ENCODE data around the gene CACNA1I.

The CACNA1I gene

DNA sequence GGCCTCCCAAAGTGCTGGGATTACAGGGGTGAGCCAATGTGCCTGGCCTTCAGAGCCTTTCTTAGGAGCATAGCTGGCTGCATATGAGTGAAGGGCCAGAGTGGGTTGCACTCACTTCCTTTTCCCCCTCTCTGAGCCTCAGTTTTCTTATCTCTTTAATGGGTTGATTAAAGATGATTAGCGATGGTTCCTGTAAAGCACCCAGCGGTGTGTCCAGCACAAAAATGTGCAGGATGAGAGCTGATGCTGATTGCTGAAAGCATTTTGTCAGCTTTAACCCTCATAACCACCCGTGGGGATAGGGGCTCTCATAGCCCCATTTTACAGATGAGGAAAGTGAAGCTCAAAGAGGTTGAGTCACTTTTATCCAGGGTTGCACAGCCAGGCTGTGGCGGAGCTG lies 5.5 kb downstream of the CACNA1I start:
- no peak overlapping the region for H3K4me3 ChIP-seq (ENCODE audit: low read depth, low read length)
- TF ChIP-seq, protein P1, sequence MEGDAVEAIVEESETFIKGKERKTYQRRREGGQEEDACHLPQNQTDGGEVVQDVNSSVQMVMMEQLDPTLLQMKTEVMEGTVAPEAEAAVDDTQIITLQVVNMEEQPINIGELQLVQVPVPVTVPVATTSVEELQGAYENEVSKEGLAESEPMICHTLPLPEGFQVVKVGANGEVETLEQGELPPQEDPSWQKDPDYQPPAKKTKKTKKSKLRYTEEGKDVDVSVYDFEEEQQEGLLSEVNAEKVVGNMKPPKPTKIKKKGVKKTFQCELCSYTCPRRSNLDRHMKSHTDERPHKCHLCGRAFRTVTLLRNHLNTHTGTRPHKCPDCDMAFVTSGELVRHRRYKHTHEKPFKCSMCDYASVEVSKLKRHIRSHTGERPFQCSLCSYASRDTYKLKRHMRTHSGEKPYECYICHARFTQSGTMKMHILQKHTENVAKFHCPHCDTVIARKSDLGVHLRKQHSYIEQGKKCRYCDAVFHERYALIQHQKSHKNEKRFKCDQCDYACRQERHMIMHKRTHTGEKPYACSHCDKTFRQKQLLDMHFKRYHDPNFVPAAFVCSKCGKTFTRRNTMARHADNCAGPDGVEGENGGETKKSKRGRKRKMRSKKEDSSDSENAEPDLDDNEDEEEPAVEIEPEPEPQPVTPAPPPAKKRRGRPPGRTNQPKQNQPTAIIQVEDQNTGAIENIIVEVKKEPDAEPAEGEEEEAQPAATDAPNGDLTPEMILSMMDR (IDR thresholded peaks at IDR 0.05; ENCODE audit: low read depth, low read length, missing control alignments): no peak
- DNase-seq (ENCODE audit: low read depth): no peak
- in situ Hi-C loops (cut with HindIII; ENCODE audit: low sequenced_read_pairs): no loop called here

DNA sequence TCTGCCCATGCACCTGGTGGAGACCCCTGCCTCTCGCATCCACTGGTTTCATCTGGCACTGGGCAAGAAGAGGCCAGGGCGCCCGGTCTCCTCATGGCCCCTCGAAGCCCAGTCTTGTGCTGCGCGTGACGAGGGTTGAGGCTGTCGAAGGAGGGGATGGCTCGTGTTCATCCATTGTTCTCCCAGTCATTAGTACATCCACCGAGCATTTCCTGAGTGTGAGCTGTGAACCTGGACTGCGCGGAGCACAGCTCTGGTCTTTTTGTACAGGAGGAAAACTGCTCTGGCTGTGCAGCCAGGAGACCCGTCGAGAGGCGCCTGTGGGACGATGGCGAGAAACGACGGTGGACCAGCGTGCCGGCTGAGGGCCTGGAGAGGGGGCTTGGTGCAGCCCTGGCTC lies 6.8 kb downstream of the CACNA1I start:
- H3K4me3 ChIP-seq (ENCODE audit: low read depth, low read length): no peak overlapping the region
- TF ChIP-seq, protein P1 (IDR thresholded peaks at IDR 0.05; ENCODE audit: low read depth, low read length, missing control alignments): no peak
- in situ Hi-C loops (cut with HindIII; ENCODE audit: low sequenced_read_pairs): no loop called here
- DNase-seq (ENCODE audit: low read depth): no peak

DNA sequence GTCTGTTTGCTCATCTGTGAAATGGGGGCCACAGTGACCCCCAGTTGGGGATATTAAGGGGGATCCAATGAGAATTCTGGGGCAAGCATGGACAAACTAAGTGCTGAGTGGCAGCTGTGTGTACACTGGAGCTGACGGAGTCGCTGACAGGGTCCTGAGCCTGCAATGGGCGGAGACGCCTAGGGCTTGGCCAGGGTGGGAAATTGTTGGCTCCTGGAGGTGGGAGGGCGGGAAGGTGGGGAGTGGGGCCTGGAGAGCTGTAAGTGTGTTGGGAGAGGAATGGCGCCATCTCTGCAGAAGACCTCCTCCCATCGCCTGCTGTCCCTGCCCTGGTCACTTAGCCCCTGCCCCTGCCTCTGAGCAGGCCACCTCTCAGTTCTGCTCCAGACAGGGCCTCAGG lies 7.3 kb downstream of the CACNA1I start:
- TF ChIP-seq, protein P1 (IDR thresholded peaks at IDR 0.05; ENCODE audit: low read depth, low read length, missing control alignments): no peak
- no peak overlapping the region for H3K4me3 ChIP-seq (ENCODE audit: low read depth, low read length)
- no peak for DNase-seq (ENCODE audit: low read depth)

DNA sequence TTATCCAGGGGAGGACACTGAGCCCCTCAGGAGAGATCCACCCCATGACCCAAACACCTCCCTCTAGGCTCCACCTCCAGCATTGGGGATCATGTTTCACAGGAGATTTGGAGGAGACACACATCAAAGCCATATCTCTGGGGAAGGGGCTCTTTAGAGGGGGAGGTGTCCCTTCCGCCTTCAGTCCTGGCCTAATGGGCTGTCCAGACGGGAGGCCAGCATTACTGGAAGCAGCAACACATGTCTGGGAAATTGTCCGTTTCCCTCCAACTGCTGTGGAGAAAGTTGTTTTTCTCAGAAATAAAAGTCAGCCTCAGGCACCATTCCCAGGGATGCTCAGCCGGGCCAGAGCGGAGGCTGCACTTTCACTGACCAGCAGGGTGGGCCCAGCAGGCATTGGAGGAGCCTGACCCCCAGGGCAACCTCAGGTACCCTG lies 9.5 kb downstream of the CACNA1I start:
- in situ Hi-C loops (cut with HindIII; ENCODE audit: low sequenced_read_pairs): no loop called here

More for the DNA sequence above, 7.3 kb downstream of the CACNA1I start:
- in situ Hi-C loops (cut with HindIII; ENCODE audit: low sequenced_read_pairs): no loop called here

DNA sequence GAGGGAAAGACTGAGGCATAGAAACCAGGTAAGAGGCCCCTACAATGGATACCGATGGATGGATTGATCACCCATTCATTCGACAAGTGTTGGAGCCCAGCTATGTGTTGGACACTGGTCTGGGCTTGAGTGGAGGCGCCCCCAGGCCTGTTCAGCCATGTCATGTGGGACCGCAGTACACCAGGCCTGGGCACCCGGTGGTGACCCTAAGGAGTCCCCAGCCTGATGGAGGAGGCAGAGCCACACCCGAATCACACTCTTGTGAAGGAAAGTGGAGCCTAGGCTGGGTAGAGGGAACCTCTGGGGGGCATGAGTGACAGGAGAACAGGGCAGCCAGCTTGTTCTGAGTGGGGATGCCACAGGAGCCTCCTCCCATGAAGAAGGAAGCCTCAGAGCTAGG lies 10.2 kb downstream of the CACNA1I start:
- TF ChIP-seq, protein P1 (IDR thresholded peaks at IDR 0.05; ENCODE audit: low read depth, low read length, missing control alignments): no peak
- DNase-seq (ENCODE audit: low read depth): no peak
- in situ Hi-C loops (cut with HindIII; ENCODE audit: low sequenced_read_pairs): no loop called here
- H3K4me3 ChIP-seq (ENCODE audit: low read depth, low read length): no peak overlapping the region

More for the DNA sequence above, 9.5 kb downstream of the CACNA1I start:
- TF ChIP-seq, protein P1 (IDR thresholded peaks at IDR 0.05; ENCODE audit: low read depth, low read length, missing control alignments): no peak
- no peak overlapping the region for H3K4me3 ChIP-seq (ENCODE audit: low read depth, low read length)
- no peak for DNase-seq (ENCODE audit: low read depth)

DNA sequence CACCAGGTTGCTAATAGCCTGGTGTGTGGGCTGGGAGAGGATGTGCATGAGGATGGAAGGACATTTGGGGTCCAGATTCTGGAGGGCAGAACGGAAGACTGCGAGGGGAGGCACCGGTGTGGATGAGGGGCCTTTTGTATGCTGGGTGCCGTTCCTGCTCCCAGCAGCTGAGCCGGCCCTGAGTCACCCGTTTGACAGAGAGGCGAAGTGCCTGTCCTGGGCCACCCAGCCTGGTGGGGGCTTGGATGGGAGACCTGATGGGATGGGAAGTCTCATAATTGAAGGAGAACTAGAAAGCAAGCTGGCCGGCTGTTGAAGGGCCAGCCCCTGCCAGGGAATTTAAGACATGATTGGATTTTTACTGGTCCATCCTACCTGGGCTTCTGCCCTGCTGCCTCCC lies 10.8 kb downstream of the CACNA1I start:
- TF ChIP-seq, protein P1 (IDR thresholded peaks at IDR 0.05; ENCODE audit: low read depth, low read length, missing control alignments): no peak
- in situ Hi-C loops (cut with HindIII; ENCODE audit: low sequenced_read_pairs): no loop called here
- no peak overlapping the region for H3K4me3 ChIP-seq (ENCODE audit: low read depth, low read length)
- no peak for DNase-seq (ENCODE audit: low read depth)

Measured in astrocyte of the cerebellum (primary cell).